ENCODE data around the gene C5orf15. TPM values are rescaled to one million over a fixed set of nuclear protein-coding genes. Genes with fewer than 3 reads are reported as not detected.

The C5orf15 gene
- total RNA-seq, 1 donor from 2014 or later = 31.1 TPM

DNA sequence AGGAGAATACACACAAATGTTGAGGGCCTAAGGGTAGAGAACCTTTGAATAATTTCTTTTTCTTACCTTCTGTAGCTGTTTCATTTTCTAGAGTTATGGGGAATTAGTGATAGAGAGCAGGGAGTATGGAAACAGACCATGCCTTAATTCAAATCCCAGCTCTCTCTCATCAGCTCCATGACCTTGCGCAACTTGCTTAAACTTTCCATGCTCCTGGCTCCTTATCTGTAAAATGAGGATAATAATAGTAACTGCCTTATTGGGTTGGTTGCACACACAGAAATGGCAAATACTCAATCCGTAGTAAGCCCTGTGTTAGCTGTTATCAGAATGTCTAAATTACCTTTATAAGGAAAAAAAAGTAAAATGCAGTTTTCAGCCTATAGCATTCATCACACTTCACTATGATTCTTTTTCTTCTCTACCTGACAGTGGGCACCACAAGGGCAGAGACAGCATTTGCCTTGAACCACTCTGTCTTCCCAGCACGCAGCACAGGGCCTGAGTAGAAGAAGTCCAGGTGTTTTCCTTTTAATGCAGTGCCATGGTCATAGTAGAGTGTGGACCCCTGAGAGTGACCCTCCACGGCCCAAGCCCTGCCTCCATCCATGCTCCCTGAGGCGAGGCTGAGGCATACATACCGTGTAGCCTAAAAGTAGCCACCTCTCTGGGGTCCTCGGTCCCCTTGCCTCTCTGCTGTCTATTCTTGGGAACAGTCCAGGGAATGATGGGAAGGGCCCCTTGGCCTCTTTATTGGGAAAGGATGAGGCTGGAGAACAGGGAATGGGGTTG lies 17.4 kb downstream of the C5orf15 start:
- Histone ChIP-seq H3K27me3 (ENCODE audit: low read depth) (no peaks in the 10 kb centered on the region), H3K4me1 (peaks cover 9% of the 10 kb centered on the region), H3K27ac (no peak overlapping the region), H3K9me3 (no peaks in the 10 kb centered on the region), H3K4me3 (no peak overlapping the region), H3K36me3 (peaks cover 15% of the 10 kb centered on the region)
- ATAC-seq = peak in 1 of 2 donors; percentile 33
- TF ChIP-seq, protein P1, sequence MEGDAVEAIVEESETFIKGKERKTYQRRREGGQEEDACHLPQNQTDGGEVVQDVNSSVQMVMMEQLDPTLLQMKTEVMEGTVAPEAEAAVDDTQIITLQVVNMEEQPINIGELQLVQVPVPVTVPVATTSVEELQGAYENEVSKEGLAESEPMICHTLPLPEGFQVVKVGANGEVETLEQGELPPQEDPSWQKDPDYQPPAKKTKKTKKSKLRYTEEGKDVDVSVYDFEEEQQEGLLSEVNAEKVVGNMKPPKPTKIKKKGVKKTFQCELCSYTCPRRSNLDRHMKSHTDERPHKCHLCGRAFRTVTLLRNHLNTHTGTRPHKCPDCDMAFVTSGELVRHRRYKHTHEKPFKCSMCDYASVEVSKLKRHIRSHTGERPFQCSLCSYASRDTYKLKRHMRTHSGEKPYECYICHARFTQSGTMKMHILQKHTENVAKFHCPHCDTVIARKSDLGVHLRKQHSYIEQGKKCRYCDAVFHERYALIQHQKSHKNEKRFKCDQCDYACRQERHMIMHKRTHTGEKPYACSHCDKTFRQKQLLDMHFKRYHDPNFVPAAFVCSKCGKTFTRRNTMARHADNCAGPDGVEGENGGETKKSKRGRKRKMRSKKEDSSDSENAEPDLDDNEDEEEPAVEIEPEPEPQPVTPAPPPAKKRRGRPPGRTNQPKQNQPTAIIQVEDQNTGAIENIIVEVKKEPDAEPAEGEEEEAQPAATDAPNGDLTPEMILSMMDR (IDR thresholded peaks at IDR 0.05) = no peak
- no peak for DNase-seq
- intact Hi-C loops (cut with DNase I) = no loop called here

DNA sequence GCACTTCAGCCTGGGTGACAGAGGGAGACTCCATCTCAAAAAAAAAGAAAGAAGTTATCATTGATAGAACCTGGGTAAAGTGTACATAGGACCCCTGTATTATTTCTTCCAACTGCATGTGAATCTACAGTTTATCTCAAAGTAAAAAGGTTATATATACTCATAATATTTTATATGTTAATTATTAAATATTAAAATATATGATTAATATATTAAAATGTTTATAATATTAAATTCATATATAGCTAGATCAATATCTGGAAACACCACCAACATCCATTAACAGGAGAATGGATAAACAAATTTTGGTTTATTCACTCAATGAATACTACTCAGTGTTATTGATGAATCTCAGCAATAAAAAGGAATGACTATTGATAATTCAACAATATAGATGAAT lies 19.7 kb downstream of the C5orf15 start:
- DNase-seq = no peak
- TF ChIP-seq, protein P1 (IDR thresholded peaks at IDR 0.05) = no peak
- H3K9me3 ChIP-seq = no peaks in the 10 kb centered on the region
- peaks cover 9% of the 10 kb centered on the region for H3K4me1 ChIP-seq
- no peak for ATAC-seq
- no peaks in the 10 kb centered on the region for H3K36me3 ChIP-seq
- intact Hi-C loops (cut with DNase I) = no loop called here
- no peak overlapping the region for H3K4me3 ChIP-seq
- H3K27me3 ChIP-seq (ENCODE audit: low read depth) = no peaks in the 10 kb centered on the region
- no peak overlapping the region for H3K27ac ChIP-seq

DNA sequence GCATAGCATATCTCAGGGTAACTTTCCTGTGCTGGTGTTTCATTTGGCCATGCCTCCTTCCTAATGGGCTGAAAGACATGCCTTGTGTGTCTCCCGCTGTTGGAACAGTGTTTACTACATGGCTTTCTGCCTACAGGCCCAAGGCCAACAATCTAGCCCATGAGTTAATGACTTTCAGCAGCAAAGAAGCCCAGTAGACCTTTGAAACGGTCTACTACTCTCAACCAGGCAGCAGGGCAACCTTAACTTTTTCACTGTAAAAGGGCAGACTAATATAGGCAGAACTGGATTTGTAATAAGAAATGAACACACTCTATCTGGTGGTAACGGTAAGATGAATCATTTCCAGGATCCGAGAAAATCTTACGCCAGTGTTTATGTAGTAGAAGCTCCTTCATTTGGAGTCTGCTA lies 21.0 kb downstream of the C5orf15 start:
- TF ChIP-seq, protein P1 (IDR thresholded peaks at IDR 0.05) = no peak
- Histone ChIP-seq H3K9me3 (no peaks in the 10 kb centered on the region), H3K27ac (no peak overlapping the region), H3K27me3 (ENCODE audit: low read depth) (no peaks in the 10 kb centered on the region), H3K36me3 (no peaks in the 10 kb centered on the region), H3K4me3 (no peak overlapping the region), H3K4me1 (peaks cover 5% of the 10 kb centered on the region)
- ATAC-seq = no peak
- intact Hi-C loops (cut with DNase I) = no loop called here
- DNase-seq = no peak

DNA sequence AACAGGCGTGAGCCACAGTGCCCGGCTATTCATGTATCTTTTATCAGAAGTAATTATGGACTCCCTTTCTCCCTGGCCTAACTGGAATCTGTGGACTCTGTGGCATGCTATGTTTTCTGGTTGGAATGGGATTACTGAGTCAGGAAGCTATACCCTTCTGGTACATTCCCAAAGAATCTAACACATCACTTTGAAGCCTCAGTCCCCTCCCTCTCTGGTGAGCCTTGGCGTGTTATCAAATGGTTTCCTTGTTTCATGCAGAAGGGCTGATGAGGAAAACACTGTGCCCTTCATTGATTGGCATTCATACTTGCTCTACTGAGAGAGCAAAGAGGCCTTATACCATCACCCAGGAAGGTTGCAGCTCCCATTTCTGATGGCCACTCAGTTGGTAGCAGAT lies 22.9 kb downstream of the C5orf15 start:
- ATAC-seq (no peak), DNase-seq (no peak)
- no peaks in the 10 kb centered on the region for H3K36me3 ChIP-seq
- intact Hi-C loops (cut with DNase I) = no loop called here
- no peaks in the 10 kb centered on the region for H3K4me1 ChIP-seq
- H3K4me3 ChIP-seq = no peak overlapping the region
- H3K27me3 ChIP-seq (ENCODE audit: low read depth) = no peaks in the 10 kb centered on the region
- H3K9me3 ChIP-seq = no peaks in the 10 kb centered on the region
- H3K27ac ChIP-seq = no peak overlapping the region
- TF ChIP-seq, protein P1 (IDR thresholded peaks at IDR 0.05) = no peak

DNA sequence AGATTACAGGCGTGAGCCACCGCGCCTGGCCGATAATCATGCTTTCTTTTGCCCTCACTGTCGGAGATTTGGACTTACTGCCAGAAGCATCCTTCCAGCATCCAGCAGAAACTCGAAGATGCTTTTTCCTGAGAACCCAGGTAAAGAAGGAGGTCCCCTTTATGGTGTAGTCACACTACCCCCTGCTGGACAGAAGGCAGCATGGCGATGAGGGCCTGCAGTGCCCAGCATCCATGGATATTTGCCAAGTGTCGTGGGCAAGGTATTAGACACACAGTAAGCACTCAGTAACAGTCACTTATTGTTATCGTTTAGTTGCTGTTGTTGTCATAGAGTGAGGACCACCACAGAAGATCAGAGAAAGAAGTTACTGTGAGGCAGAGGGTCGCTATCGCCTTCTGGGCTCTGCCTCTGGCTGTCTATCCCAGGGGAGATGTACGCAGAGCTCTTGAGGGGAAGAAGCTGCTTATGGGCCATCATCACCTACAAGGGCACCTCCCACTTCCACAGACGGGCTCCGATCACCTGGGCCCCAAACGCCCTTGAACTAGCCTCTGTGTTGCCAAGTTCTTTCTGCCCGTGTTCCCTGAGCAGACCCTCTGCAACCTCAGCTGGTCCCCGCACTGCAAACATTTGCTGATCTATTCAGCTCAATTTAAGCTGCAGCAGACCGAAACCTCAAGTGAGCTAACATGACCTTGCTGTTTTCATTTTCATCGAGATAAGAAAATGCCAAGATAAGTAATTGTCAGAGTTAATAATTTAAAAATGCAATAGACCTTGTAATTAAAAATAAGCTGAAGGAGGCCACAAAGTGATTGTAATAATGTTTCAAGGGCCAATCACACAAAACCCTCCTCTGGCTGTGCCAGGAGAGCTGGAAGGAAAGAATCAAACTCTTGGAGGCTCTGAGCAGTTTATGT lies 23.9 kb downstream of the C5orf15 start:
- Histone ChIP-seq H3K27me3 (ENCODE audit: low read depth) (no peaks in the 10 kb centered on the region), H3K4me1 (no peaks in the 10 kb centered on the region), H3K4me3 (no peak overlapping the region), H3K36me3 (no peaks in the 10 kb centered on the region), H3K27ac (no peak overlapping the region), H3K9me3 (no peaks in the 10 kb centered on the region)
- DNase-seq (no peak), ATAC-seq (peak; percentile 66 to 73)
- intact Hi-C loops (cut with DNase I) = no loop called here
- TF ChIP-seq, protein P1 (IDR thresholded peaks at IDR 0.05) = peak; percentile 67

All from lower lobe of right lung (tissue), 2 donors.